HG02759 (cell line): Measurements from ENCODE around the gene STRN.
"Not testable (repeated sequence)": the region's sequence is repeated elsewhere in the genome, so short reads cannot be mapped to it uniquely, and the experiment has no call there.

Source experiments
- ATAC-seq: cut with Tn5 transposase; IDR thresholded peaks from one replicate; pipeline ENCODE4 v1.9.1; 2021; ENCODE audit warnings: mild to moderate bottlenecking, moderate library complexity; ENCODE audit not compliant: unreplicated experiment

Gene STRN

DNA sequence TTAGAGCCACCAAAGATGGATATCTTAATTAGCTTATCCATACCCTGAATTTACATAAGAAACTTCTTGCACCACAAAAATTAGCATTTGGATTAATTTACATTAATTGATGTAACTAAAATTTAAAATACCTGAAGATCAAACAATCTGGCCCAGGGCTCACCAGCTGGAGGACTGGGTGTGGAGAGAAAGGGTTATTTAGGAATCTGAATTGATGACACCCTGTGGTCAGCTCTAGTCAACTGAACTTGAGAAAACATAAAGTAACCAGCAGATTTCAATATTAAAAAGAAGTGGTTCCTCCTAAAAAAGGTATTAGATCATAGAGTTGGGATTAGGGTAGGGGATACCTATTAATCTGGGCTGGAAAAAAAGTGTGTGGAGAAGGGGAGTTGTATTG is 122.5 kb downstream of the STRN start:
- ATAC-seq, result no peak

DNA sequence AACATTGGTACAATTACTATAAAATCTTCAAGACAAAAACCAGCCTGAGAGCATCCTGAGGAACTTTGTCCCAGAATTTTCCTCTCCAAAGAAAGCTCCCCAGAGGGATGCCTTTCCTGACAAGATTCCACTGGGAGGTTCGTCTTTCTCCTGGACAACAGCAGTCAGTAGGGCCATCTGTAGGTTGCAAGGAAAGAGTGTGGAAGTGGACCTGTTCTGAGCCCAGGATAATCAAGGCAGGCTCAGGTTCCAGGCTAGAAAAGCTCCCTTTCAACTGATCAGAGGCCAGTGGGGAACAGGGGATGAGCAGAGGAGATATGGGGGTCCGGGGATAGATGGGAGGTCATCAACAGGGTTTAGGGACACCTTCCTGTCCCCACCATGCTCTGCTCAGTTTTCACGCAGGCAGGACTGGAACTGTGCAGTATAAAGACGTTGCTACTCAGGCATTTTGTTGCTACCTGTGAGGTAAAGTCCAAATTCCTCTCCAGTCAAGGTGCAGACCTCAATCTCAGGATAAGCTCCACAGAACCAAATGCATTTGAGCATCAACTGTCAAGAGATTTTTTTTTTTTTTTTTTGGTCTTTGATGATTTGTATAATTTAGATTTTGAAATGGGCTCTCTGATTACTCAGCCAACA is 126.2 kb downstream of the STRN start:
- ATAC-seq, result no peak

DNA sequence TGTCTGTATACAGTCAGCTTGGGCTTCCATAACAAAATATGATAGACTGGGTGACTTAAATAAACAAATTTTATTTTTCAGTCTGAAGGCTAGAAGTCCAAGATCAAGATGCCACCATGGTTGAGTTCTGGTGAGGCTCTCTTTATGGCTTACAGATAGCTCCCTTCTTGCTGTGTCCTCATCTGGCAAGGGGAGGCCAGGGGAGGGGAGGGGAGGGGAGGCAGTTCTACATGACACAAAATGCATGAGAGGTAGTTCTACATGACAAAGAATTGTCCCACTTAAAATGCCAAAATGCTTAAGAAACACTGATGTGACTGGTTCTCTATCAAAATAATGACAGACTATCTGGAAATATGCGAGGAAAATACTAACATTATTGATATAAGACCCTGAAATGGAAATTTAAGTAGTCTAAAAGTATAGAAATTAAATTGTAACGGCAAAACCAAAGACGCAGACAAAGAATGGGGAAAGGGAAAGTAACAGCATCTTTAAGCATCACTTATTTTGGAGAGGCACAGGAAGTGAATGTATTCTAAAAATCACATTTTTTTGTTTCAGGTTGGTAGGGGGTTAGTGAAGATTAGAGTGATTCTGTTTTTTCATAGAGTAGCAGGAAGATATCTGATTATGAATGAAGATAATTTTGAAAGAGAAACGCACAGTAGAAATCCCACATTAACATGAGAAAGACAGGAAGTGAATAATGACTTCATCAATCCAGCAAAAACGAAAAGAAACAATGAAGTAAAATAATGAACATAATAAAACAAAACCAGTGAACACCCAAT is 131.4 kb downstream of the STRN start:
- no peak for ATAC-seq

DNA sequence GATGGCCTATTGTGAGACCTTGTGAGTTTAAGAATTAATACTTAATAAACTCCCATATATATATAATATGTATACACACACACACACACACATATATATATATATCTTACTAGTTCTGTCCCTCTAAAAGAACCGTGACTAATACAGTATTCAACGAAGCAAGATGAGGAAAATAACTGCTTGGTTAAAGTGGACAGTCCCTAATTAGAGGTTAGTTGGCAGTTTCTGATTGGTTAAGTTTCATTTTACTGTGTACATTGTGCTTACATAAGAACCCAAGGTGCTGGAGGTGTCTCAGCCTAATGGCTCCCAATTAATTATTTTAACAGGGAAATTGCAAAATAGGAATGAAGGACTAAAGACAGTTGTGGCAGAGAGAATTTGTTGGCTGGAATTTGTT is 132.1 kb downstream of the STRN start:
- no peak for ATAC-seq

DNA sequence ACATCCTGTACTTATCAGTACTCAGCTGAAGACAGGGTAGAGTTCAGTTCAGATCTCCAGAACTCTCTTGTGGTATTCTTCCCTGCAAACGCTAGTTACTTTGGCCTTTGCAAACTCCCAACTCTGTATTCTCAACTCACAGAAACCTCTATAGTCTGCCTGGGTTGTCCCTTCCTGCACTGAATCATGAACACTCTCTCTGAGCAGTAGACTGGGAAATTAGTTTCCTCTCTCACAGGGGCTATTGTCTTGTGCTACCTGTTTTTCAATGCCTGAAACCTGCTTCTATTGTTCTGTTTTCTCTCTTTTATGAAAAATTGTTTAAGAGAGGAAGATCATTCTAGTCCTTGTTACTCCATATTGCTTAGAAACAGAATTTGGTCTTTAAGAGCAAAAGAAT is 135.2 kb downstream of the STRN start:
- no peak for ATAC-seq

- not testable (repeated sequence) for ATAC-seq
These were observed 141.7 kb downstream of the STRN start for GRCh38 chr2:36824683-36825082.

- ATAC-seq, result no peak
These were observed 142.1 kb downstream of the STRN start for GRCh38 chr2:36824273-36824672.

- ATAC-seq, result no peak
These were observed 142.5 kb downstream of the STRN start for GRCh38 chr2:36823862-36824261.

DNA sequence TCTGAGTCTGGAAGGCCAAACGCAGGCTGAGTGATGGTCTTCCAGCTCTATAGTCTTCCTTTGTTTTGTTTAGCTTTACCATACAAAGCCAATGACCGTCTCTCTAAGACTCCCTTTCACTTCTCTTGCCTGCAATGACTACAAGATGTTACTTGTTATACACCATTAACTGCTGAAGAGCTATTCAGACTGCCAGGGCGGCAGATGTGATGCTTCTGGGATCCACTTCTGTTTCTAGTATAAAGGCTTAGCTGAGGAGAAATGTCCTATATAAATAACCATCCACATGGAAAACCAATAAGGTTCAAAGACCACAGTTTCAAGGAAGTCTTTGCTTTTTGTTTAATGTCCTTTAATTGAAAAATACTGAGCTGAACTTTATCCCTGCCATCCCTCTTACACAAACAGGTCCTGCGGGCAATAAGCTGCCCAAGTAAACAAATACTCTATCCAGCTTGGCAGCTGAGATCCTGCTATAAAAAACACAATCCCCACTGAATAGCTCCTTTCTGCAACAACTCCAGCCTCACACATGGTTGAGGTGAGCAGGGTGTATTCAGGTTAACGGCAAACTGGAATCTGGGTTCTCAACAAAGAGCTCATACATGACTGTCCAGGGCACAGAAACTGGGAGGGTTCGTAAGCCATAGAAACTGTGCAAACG is 145.3 kb downstream of the STRN start:
- ATAC-seq, result no peak

DNA sequence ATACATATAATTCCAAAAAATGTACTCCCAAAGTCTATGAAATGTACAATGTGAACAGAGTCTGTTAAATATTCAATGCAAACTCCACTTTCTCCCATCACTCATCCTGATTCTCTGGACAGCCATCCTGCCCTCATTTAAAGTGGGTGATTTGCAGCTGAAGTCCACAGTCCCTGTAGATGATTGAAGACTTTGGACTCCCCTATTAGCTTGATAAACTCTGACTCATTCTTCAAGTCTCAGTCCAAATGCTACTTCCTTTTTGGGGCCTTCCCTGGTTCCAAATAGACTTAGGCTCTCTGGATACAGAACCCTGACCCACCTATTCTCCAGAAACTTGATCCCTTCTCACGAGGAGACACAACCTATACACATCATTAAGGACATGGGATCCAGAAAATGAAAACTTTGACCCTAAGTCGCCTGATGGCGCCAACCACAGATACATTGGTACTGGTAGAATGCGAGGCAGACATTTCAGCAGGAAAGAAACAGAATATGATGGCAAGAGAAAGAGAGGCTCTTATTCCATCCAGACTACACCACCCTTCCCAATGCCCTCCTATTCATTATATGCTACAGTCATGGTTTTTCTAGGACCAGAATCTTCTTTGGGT is 147.1 kb downstream of the STRN start:
- no peak for ATAC-seq

- ATAC-seq, result no peak
These were observed 147.8 kb downstream of the STRN start for GRCh38 chr2:36818542-36818941.

DNA sequence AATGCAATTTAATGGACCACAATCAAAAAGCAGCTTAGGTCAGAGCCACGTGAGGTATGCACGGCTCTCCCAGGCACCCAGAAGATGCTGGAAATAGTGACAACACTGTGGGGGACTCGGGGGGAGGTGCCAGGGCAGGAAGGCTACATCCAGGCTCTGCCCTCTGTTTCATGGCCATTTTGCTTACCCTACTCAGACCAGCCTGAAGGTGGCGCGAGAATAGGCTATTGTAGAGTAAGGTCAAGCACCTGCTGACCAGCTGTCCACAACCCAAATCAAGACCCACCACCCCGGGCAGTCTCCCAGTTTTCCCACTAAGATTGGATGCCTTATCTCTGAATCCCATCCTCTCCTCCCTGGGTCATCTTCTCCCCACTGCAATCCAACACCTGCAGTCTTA is 154.1 kb downstream of the STRN start:
- no peak for ATAC-seq

- ATAC-seq, result no peak
These were observed 155.3 kb downstream of the STRN start for GRCh38 chr2:36811071-36811470.

- ATAC-seq, result no peak
These were observed 157.3 kb downstream of the STRN start for GRCh38 chr2:36809069-36809445.

DNA sequence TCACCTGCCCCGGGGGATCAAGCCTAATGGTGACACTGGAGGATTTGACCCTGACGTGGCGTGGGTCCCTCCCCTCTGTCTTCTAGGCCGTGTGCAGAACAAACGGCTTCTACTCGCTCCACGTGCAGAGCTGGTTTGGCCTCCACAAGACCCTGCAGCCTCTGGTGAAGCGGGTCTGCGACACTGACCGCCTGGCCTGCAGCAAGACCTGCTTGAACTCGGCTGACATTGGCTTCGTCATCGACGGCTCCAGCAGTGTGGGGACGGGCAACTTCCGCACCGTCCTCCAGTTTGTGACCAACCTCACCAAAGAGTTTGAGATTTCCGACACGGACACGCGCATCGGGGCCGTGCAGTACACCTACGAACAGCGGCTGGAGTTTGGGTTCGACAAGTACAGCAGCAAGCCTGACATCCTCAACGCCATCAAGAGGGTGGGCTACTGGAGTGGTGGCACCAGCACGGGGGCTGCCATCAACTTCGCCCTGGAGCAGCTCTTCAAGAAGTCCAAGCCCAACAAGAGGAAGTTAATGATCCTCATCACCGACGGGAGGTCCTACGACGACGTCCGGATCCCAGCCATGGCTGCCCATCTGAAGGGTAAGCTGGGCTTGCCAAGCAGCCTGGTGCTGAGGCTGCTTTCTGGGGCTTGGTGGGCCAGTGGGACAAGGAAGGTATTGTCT is 157.8 kb downstream of the STRN start:
- no peak for ATAC-seq

- no peak for ATAC-seq
These were observed 159.0 kb downstream of the STRN start for GRCh38 chr2:36807223-36807886.

DNA sequence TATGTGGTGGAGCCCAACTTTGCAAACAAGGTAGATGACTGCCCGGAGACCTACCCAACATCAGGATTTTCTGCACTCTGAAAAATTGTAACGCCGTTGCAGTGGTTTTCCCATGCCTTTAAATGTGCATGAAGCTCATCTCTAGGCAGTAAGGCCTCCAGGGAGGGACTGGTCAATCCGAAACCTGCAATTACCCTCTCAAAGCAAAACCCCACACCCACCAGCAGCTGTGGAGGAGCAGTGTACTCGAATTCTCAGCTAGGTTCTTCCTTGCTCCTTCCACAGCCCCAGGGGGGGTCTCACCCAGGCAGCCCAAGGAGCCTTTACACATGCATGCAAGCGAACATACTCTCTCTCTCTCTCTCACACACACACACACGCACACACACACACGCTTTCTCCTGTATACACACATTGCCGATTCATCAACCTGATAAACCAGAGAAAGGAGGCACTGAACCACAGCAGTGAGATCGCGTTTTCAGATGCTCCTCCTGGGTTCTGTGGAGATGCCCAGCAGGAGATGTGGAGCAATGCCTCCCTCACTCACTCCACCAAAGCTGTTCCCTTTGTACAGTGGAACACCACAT is 160.6 kb downstream of the STRN start:
- ATAC-seq, result no peak

DNA sequence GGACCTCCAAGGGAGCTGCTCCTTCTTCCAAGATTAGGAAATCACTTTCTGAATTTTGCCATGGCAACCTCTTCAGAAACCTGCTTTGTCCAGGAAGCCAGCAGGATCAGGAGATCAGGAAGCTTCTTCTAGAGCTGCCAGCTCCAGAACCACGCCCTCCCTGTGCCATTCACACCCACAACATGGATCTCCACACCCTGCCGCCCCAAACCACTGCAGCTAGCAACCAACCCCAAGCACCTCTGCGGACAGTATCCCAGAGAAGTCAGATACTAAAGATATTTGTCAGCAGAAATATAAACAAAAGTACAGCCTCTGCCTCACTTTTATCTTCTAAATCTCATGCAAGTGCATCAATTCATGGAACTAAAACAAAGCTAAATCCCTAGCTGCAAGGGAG is 163.4 kb downstream of the STRN start:
- ATAC-seq, result no peak

- ATAC-seq, result no peak
These were observed 165.2 kb downstream of the STRN start for GRCh38 chr2:36801088-36801487.

DNA sequence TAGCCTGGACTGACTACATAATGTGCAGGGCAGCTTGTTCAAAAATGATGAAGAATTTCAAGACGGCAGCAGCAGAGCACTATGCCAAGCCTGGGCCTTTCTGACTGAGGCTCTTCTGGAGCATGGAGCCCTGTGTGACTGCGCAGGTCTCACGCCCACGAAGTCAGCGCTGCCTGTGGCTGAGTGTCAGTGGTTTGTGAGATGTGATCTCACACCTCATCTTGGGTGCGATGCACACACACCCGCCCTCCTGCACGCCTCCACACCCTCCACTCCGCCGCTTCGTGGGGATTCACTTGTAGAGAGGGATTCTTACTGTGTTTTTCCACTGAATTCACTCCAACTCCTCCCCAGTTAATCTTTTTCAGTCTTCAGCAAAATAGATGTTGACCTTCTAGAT is 166.0 kb downstream of the STRN start:
- no peak for ATAC-seq
